Central memory CD8-positive, alpha-beta T cell (primary cell): Measurements from ENCODE around the gene OFD1.

ENCODE experiments used
- ATAC-seq: fragments of 150-1000 bp; cut with Tn5 transposase; replicated peaks from 2 replicates; pipeline ENCODE4 v1.10.0; 2022; ENCODE audit warnings: mild to moderate bottlenecking, moderate FRiP score, moderate number of reproducible peaks; ENCODE audit not compliant: poor library complexity, severe bottlenecking; ENCODE audit errors: extremely low read depth
- DNase-seq, 2 donors: peaks; one replicate each; pipeline ENCODE4 v3.0.0; 2021; ENCODE audit warnings: low spot score in 2 of 2
- H3K27ac Mint-ChIP-seq: one replicate; pipeline ENCODE4 v1.8.0; 2022; ENCODE audit warnings: low read depth, mild to moderate bottlenecking, moderate library complexity, mixed read lengths
- H3K27me3 Mint-ChIP-seq: one replicate; pipeline ENCODE4 v1.8.0; 2022; ENCODE audit warnings: mixed read lengths
- H3K36me3 Mint-ChIP-seq: one replicate; pipeline ENCODE4 v1.8.0; 2022; ENCODE audit warnings: mild to moderate bottlenecking, moderate library complexity, mixed read lengths; ENCODE audit not compliant: insufficient read depth
- H3K4me1 Mint-ChIP-seq: one replicate; pipeline ENCODE4 v1.8.0; 2022; ENCODE audit warnings: mixed read lengths
- H3K4me3 Mint-ChIP-seq: one replicate; pipeline ENCODE4 v1.8.0; 2022; ENCODE audit warnings: mild to moderate bottlenecking, moderate library complexity, mixed read lengths
- H3K9me3 Mint-ChIP-seq: one replicate; pipeline ENCODE4 v1.8.0; 2022; ENCODE audit warnings: mixed read lengths

The OFD1 gene

GRCh38 chrX:13793897-13794296 lies 59.3 kb downstream of the OFD1 start:
- H3K9me3 Mint-ChIP-seq = no peaks in the 10 kb centered on the region
- DNase-seq (no peak), ATAC-seq (no peak)
- H3K36me3 Mint-ChIP-seq = no peaks in the 10 kb centered on the region
- no peak overlapping the region for H3K27ac Mint-ChIP-seq
- no peak overlapping the region for H3K4me3 Mint-ChIP-seq
- H3K4me1 Mint-ChIP-seq = no peaks in the 10 kb centered on the region
- no peaks in the 10 kb centered on the region for H3K27me3 Mint-ChIP-seq

- H3K4me3 Mint-ChIP-seq = no peak overlapping the region
- H3K27ac Mint-ChIP-seq = no peak overlapping the region
- DNase-seq (no peak), ATAC-seq (no peak)
- H3K36me3 Mint-ChIP-seq = no peaks in the 10 kb centered on the region
- H3K4me1 Mint-ChIP-seq = no peaks in the 10 kb centered on the region
- H3K9me3 Mint-ChIP-seq = no peaks in the 10 kb centered on the region
- H3K27me3 Mint-ChIP-seq = no peaks in the 10 kb centered on the region
These were observed 59.9 kb downstream of the OFD1 start for GRCh38 chrX:13794417-13794816.

GRCh38 chrX:13797512-13797911 lies 63.0 kb downstream of the OFD1 start:
- Mint-ChIP-seq H3K27me3 (no peaks in the 10 kb centered on the region), H3K36me3 (no peaks in the 10 kb centered on the region), H3K4me3 (no peak overlapping the region), H3K27ac (no peak overlapping the region), H3K9me3 (no peaks in the 10 kb centered on the region), H3K4me1 (no peaks in the 10 kb centered on the region)
- ATAC-seq (no peak), DNase-seq (no peak)

GRCh38 chrX:13798184-13798583 lies 63.6 kb downstream of the OFD1 start:
- Mint-ChIP-seq H3K27me3 (peaks cover 3% of the 10 kb centered on the region), H3K4me3 (no peak overlapping the region), H3K27ac (no peak overlapping the region), H3K9me3 (no peaks in the 10 kb centered on the region), H3K36me3 (no peaks in the 10 kb centered on the region), H3K4me1 (no peaks in the 10 kb centered on the region)
- DNase-seq = no peak
- ATAC-seq = no peak

GRCh38 chrX:13803116-13803515 lies 68.6 kb downstream of the OFD1 start:
- H3K4me1 Mint-ChIP-seq = no peaks in the 10 kb centered on the region
- DNase-seq (no peak), ATAC-seq (no peak)
- H3K27me3 Mint-ChIP-seq = peaks cover 22% of the 10 kb centered on the region
- H3K36me3 Mint-ChIP-seq = no peaks in the 10 kb centered on the region
- no peak overlapping the region for H3K4me3 Mint-ChIP-seq
- H3K27ac Mint-ChIP-seq = no peak overlapping the region
- H3K9me3 Mint-ChIP-seq = no peaks in the 10 kb centered on the region

- H3K9me3 Mint-ChIP-seq = no peaks in the 10 kb centered on the region
- DNase-seq = no peak
- no peaks in the 10 kb centered on the region for H3K4me1 Mint-ChIP-seq
- no peak overlapping the region for H3K27ac Mint-ChIP-seq
- no peak for ATAC-seq
- no peak overlapping the region for H3K4me3 Mint-ChIP-seq
- peaks cover 22% of the 10 kb centered on the region for H3K27me3 Mint-ChIP-seq
- no peaks in the 10 kb centered on the region for H3K36me3 Mint-ChIP-seq
These were observed 70.7 kb downstream of the OFD1 start for GRCh38 chrX:13805241-13805640.

GRCh38 chrX:13808293-13808692 lies 73.7 kb downstream of the OFD1 start:
- H3K27ac Mint-ChIP-seq = no peak overlapping the region
- no peaks in the 10 kb centered on the region for H3K36me3 Mint-ChIP-seq
- DNase-seq = no peak
- no peaks in the 10 kb centered on the region for H3K4me1 Mint-ChIP-seq
- H3K9me3 Mint-ChIP-seq = no peaks in the 10 kb centered on the region
- H3K27me3 Mint-ChIP-seq = peaks cover 27% of the 10 kb centered on the region
- no peak for ATAC-seq
- H3K4me3 Mint-ChIP-seq = no peak overlapping the region

- H3K36me3 Mint-ChIP-seq = no peaks in the 10 kb centered on the region
- no peak for ATAC-seq
- no peaks in the 10 kb centered on the region for H3K4me1 Mint-ChIP-seq
- H3K4me3 Mint-ChIP-seq = no peak overlapping the region
- no peak for DNase-seq
- H3K9me3 Mint-ChIP-seq = no peaks in the 10 kb centered on the region
- H3K27me3 Mint-ChIP-seq = peaks cover 21% of the 10 kb centered on the region
- no peak overlapping the region for H3K27ac Mint-ChIP-seq
These were observed 74.3 kb downstream of the OFD1 start for GRCh38 chrX:13808865-13809264.

GRCh38 chrX:13815664-13816063 lies 81.1 kb downstream of the OFD1 start:
- H3K36me3 Mint-ChIP-seq = peaks cover 2% of the 10 kb centered on the region
- no peak overlapping the region for H3K4me3 Mint-ChIP-seq
- no peaks in the 10 kb centered on the region for H3K4me1 Mint-ChIP-seq
- no peak overlapping the region for H3K27ac Mint-ChIP-seq
- ATAC-seq = no peak
- peaks cover 45% of the 10 kb centered on the region for H3K27me3 Mint-ChIP-seq
- H3K9me3 Mint-ChIP-seq = no peaks in the 10 kb centered on the region
- no peak for DNase-seq

- DNase-seq (no peak), ATAC-seq (no peak)
- peaks cover 45% of the 10 kb centered on the region for H3K27me3 Mint-ChIP-seq
- H3K9me3 Mint-ChIP-seq = no peaks in the 10 kb centered on the region
- H3K27ac Mint-ChIP-seq = no peak overlapping the region
- H3K4me1 Mint-ChIP-seq = no peaks in the 10 kb centered on the region
- peaks cover 2% of the 10 kb centered on the region for H3K36me3 Mint-ChIP-seq
- H3K4me3 Mint-ChIP-seq = no peak overlapping the region
These were observed 81.6 kb downstream of the OFD1 start for GRCh38 chrX:13816176-13816575.

GRCh38 chrX:13816643-13817627 lies 82.4 kb downstream of the OFD1 start, which contains the start of gene GPM6B:
Gene GPM6B (minus strand): TSS chrX:13817093. CDS start chrX:13816904, 189 bp downstream.
- Mint-ChIP-seq H3K27me3 (peaks cover 45% of the 10 kb centered on the region), H3K4me1 (no peaks in the 10 kb centered on the region), H3K9me3 (no peaks in the 10 kb centered on the region), H3K36me3 (peaks cover 2% of the 10 kb centered on the region), H3K27ac (no peak within 1 kb of the TSS), H3K4me3 (no peak within 1 kb of the TSS)
- DNase-seq (no peak), ATAC-seq (no peak)
